Measurements from ENCODE around the gene CACNA1G. TPM values are rescaled to one million over a fixed set of nuclear protein-coding genes. Genes with fewer than 3 reads are reported as not detected.

CACNA1G gene
- total RNA-seq, 1 donor from 2014 or later, result not detected

GRCh38 chr17:50641357-50641756 lies 80.8 kb downstream of the CACNA1G start:
- no peak for DNase-seq (ENCODE audit: low spot score)
- Mint-ChIP-seq H3K4me1 (ENCODE audit: unreplicated experiment) (peaks cover 9% of the 10 kb centered on the region), H3K4me3 (ENCODE audit: unreplicated experiment) (no peak overlapping the region), H3K36me3 (ENCODE audit: low read depth, unreplicated experiment) (no peaks in the 10 kb centered on the region), H3K27ac (ENCODE audit: unreplicated experiment) (no peak overlapping the region), H3K27me3 (ENCODE audit: unreplicated experiment) (peaks cover 5% of the 10 kb centered on the region), H3K9me3 (ENCODE audit: unreplicated experiment) (no peaks in the 10 kb centered on the region)
- TF ChIP-seq CTCF (IDR thresholded peaks at IDR 0.05; ENCODE audit: unreplicated experiment), result no peak

- Mint-ChIP-seq H3K27ac (ENCODE audit: unreplicated experiment) (no peak overlapping the region), H3K4me3 (ENCODE audit: unreplicated experiment) (no peak overlapping the region), H3K27me3 (ENCODE audit: unreplicated experiment) (peaks cover 1% of the 10 kb centered on the region), H3K36me3 (ENCODE audit: low read depth, unreplicated experiment) (no peaks in the 10 kb centered on the region), H3K9me3 (ENCODE audit: unreplicated experiment) (no peaks in the 10 kb centered on the region), H3K4me1 (ENCODE audit: unreplicated experiment) (peaks cover 9% of the 10 kb centered on the region)
- DNase-seq (ENCODE audit: low spot score), result no peak
- TF ChIP-seq CTCF (IDR thresholded peaks at IDR 0.05; ENCODE audit: unreplicated experiment), result no peak
These were observed 81.7 kb downstream of the CACNA1G start for GRCh38 chr17:50642071-50642721.

GRCh38 chr17:50642722-50643656 lies 82.5 kb downstream of the CACNA1G start:
- Mint-ChIP-seq H3K27ac (ENCODE audit: unreplicated experiment) (no peak overlapping the region), H3K4me1 (ENCODE audit: unreplicated experiment) (peaks cover 9% of the 10 kb centered on the region), H3K36me3 (ENCODE audit: low read depth, unreplicated experiment) (no peaks in the 10 kb centered on the region), H3K27me3 (ENCODE audit: unreplicated experiment) (peaks cover 1% of the 10 kb centered on the region), H3K4me3 (ENCODE audit: unreplicated experiment) (no peak overlapping the region), H3K9me3 (ENCODE audit: unreplicated experiment) (no peaks in the 10 kb centered on the region)
- no peak for DNase-seq (ENCODE audit: low spot score)
- no peak for TF ChIP-seq CTCF (IDR thresholded peaks at IDR 0.05; ENCODE audit: unreplicated experiment)

GRCh38 chr17:50645748-50646682 lies 85.5 kb downstream of the CACNA1G start:
- Mint-ChIP-seq H3K36me3 (ENCODE audit: low read depth, unreplicated experiment) (no peaks in the 10 kb centered on the region), H3K27me3 (ENCODE audit: unreplicated experiment) (peaks cover 1% of the 10 kb centered on the region), H3K9me3 (ENCODE audit: unreplicated experiment) (no peaks in the 10 kb centered on the region), H3K27ac (ENCODE audit: unreplicated experiment) (no peak overlapping the region), H3K4me1 (ENCODE audit: unreplicated experiment) (peaks cover 8% of the 10 kb centered on the region), H3K4me3 (ENCODE audit: unreplicated experiment) (no peak overlapping the region)
- TF ChIP-seq CTCF (IDR thresholded peaks at IDR 0.05; ENCODE audit: unreplicated experiment), result no peak
- DNase-seq (ENCODE audit: low spot score), result no peak
